Measurements from ENCODE around the gene PGPEP1.
"Not testable (repeated sequence)": the region's sequence is repeated elsewhere in the genome, so short reads cannot be mapped to it uniquely, and the experiment has no call there.

Gene PGPEP1

GRCh38 chr19:18322318-18322758 is 18.1 kb upstream of the PGPEP1 start:
- Histone ChIP-seq H3K9me3 (ENCODE audit: insufficient read depth, low read depth, low read length) (no peaks in the 10 kb centered on the region), H3K79me2 (ENCODE audit: insufficient read depth, low read length) (peaks cover 43% of the 10 kb centered on the region), H3K4me3 (ENCODE audit: low read length, poor library complexity, severe bottlenecking) (peak overlapping the region; percentile 89), H3K9me2 (replicated peaks; ENCODE audit: low read depth, low read length) (no peaks in the 10 kb centered on the region), H3F3A (ENCODE audit: low read depth) (peaks cover 15% of the 10 kb centered on the region), H3K36me3 (ENCODE audit: insufficient read depth, low read length) (no peaks in the 10 kb centered on the region), H3K4me2 (ENCODE audit: low read depth, low read length, poor library complexity, severe bottlenecking) (peak overlapping the region; percentile 99), H3K27me3 (ENCODE audit: insufficient read depth, low read length, poor library complexity, severe bottlenecking) (no peaks in the 10 kb centered on the region), H3K4me1 (ENCODE audit: insufficient read depth, low read length, poor library complexity, severe bottlenecking) (peaks cover 59% of the 10 kb centered on the region), H2AFZ (ENCODE audit: low read length) (peak overlapping the region; percentile 53; the same call in 1 of the 2 replicates), H3K9ac (ENCODE audit: low read depth, low read length, poor library complexity, severe bottlenecking) (peak overlapping the region; percentile 100), H4K20me1 (ENCODE audit: insufficient read depth, low read length, poor library complexity, severe bottlenecking) (peaks cover 3% of the 10 kb centered on the region)
- TF ChIP-seq EZH2phosphoT487 (IDR thresholded peaks at IDR 0.05; ENCODE audit: borderline replicate concordance) (no peak), CTCF (conservative IDR thresholded peaks at IDR 0.05; ENCODE audit: low read length) (peak; percentile 53)

- H4K20me1 ChIP-seq (ENCODE audit: insufficient read depth, low read length, poor library complexity, severe bottlenecking), result peaks cover 3% of the 10 kb centered on the region
- TF ChIP-seq EZH2phosphoT487 (IDR thresholded peaks at IDR 0.05; ENCODE audit: borderline replicate concordance), result no peak
- peak; percentile 49 for TF ChIP-seq CTCF (conservative IDR thresholded peaks at IDR 0.05; ENCODE audit: low read length)
- no peaks in the 10 kb centered on the region for H3K9me2 ChIP-seq (replicated peaks; ENCODE audit: low read depth, low read length)
- peak within 1 kb of the TSS; percentile 99 for H3K4me2 ChIP-seq (ENCODE audit: low read depth, low read length, poor library complexity, severe bottlenecking)
- peak within 1 kb of the TSS; percentile 87 for H2AFZ ChIP-seq (ENCODE audit: low read length)
- peak within 1 kb of the TSS; percentile 100 for H3K9ac ChIP-seq (ENCODE audit: low read depth, low read length, poor library complexity, severe bottlenecking)
- H3K9me3 ChIP-seq (ENCODE audit: insufficient read depth, low read depth, low read length), result no peaks in the 10 kb centered on the region
- peaks cover 53% of the 10 kb centered on the region for H3K4me1 ChIP-seq (ENCODE audit: insufficient read depth, low read length, poor library complexity, severe bottlenecking)
- H3K4me3 ChIP-seq (ENCODE audit: low read length, poor library complexity, severe bottlenecking), result peak within 1 kb of the TSS; percentile 89
- H3F3A ChIP-seq (ENCODE audit: low read depth), result peaks cover 10% of the 10 kb centered on the region
- peaks cover 43% of the 10 kb centered on the region for H3K79me2 ChIP-seq (ENCODE audit: insufficient read depth, low read length)
- no peaks in the 10 kb centered on the region for H3K27me3 ChIP-seq (ENCODE audit: insufficient read depth, low read length, poor library complexity, severe bottlenecking)
- H3K36me3 ChIP-seq (ENCODE audit: insufficient read depth, low read length), result no peaks in the 10 kb centered on the region
Measured at GRCh38 chr19:18322759-18323460, 17.5 kb upstream of the PGPEP1 start, which contains the start of gene LSM4. Gene LSM4, minus strand, starts transcription at chr19:18323076. Its CDS starts 56 bp downstream, at chr19:18323020.

GRCh38 chr19:18324373-18324731 is 16.0 kb upstream of the PGPEP1 start:
- H3K9me3 ChIP-seq (ENCODE audit: insufficient read depth, low read depth, low read length); H3F3A ChIP-seq (ENCODE audit: low read depth); H3K36me3 ChIP-seq (ENCODE audit: insufficient read depth, low read length); H3K9me2 ChIP-seq (replicated peaks; ENCODE audit: low read depth, low read length); H2AFZ ChIP-seq (ENCODE audit: low read length); H3K4me3 ChIP-seq (ENCODE audit: low read length, poor library complexity, severe bottlenecking); H3K27me3 ChIP-seq (ENCODE audit: insufficient read depth, low read length, poor library complexity, severe bottlenecking); H4K20me1 ChIP-seq (ENCODE audit: insufficient read depth, low read length, poor library complexity, severe bottlenecking): not testable (repeated sequence)
- Histone ChIP-seq H3K79me2 (ENCODE audit: insufficient read depth, low read length) (peaks cover 35% of the 10 kb centered on the region), H3K4me2 (ENCODE audit: low read depth, low read length, poor library complexity, severe bottlenecking) (peak overlapping the region; percentile 95), H3K9ac (ENCODE audit: low read depth, low read length, poor library complexity, severe bottlenecking) (peak overlapping the region; percentile 85), H3K4me1 (ENCODE audit: insufficient read depth, low read length, poor library complexity, severe bottlenecking) (peaks cover 48% of the 10 kb centered on the region)

GRCh38 chr19:18326772-18327171 is 13.6 kb upstream of the PGPEP1 start:
- peaks cover 11% of the 10 kb centered on the region for H3K79me2 ChIP-seq (ENCODE audit: insufficient read depth, low read length)
- H3K27me3 ChIP-seq (ENCODE audit: insufficient read depth, low read length, poor library complexity, severe bottlenecking), result no peaks in the 10 kb centered on the region
- peaks cover 9% of the 10 kb centered on the region for H3F3A ChIP-seq (ENCODE audit: low read depth)
- H3K4me3 ChIP-seq (ENCODE audit: low read length, poor library complexity, severe bottlenecking), result no peak overlapping the region
- no peak overlapping the region for H3K4me2 ChIP-seq (ENCODE audit: low read depth, low read length, poor library complexity, severe bottlenecking)
- no peaks in the 10 kb centered on the region for H3K9me2 ChIP-seq (replicated peaks; ENCODE audit: low read depth, low read length)
- H3K9me3 ChIP-seq (ENCODE audit: insufficient read depth, low read depth, low read length), result no peaks in the 10 kb centered on the region
- H4K20me1 ChIP-seq (ENCODE audit: insufficient read depth, low read length, poor library complexity, severe bottlenecking), result no peaks in the 10 kb centered on the region
- H3K4me1 ChIP-seq (ENCODE audit: insufficient read depth, low read length, poor library complexity, severe bottlenecking), result peaks cover 26% of the 10 kb centered on the region
- TF ChIP-seq EZH2phosphoT487 (IDR thresholded peaks at IDR 0.05; ENCODE audit: borderline replicate concordance) (no peak), CTCF (conservative IDR thresholded peaks at IDR 0.05; ENCODE audit: low read length) (no peak)
- H2AFZ ChIP-seq (ENCODE audit: low read length), result no peak overlapping the region
- no peak overlapping the region for H3K9ac ChIP-seq (ENCODE audit: low read depth, low read length, poor library complexity, severe bottlenecking)
- no peaks in the 10 kb centered on the region for H3K36me3 ChIP-seq (ENCODE audit: insufficient read depth, low read length)

Data from Loucy (cell line).